GM19193 (cell line): ENCODE measurements around the gene TMEM163.

Experiments used
- POLR2A ChIP-seq: IDR thresholded peaks from 4 replicates; pipeline ENCODE4 v1.6.1; 2011; ENCODE audit not compliant: insufficient read depth, insufficient read length; ENCODE audit errors: extremely low read depth

The TMEM163 gene

DNA sequence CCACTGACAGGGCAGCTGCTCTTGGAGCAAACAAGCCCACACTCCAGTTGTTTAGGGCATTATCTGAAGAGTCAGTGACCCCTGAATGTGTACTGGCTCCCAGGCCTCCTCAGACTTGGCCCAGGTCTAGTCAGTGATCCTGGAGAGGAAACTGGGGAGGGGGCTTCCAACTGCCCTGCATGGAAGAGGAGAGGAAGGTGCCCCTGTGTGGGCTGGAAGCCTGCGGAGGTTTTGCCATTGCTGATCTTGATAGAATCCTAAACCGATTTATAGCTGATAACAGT is 267.5 kb downstream of the TMEM163 start:
- TF ChIP-seq POLR2A = no peak

DNA sequence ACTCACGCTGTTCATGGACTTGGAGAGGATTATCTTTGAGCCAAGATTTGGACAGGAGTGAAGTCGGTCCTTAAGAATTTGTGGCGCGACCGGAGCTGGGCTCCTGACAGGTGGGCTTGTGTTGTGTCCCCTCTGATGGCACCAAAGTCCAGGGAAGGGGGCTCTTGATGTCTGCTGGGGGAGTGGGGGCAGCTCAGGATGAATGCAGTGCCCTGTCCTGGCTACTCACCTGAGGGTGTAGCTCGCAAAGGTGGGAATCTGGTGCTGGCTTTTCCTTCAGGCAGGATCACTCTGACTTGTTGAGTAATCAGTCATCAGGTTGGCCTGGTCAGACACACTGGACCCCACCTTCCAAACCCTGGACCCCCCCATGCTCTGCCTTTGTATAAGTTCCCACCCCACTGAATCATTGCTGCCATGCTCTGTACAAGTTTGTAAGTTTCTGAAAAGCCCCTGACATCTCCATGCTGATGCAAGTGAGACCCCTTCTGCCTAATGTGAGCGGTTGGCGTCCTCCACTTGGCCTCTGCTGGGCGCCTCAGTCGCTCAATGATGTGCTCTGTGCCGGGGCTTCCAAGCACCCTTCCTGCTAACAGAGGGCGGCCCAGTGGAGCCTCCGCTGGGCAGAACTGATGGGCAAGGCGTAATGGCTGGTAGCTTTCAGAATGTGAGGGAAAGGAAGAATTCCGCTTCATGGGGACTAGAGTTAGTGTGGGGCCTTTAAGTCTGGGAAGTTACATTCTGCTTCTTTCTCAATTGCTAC is 268.9 kb downstream of the TMEM163 start:
- TF ChIP-seq POLR2A = no peak

DNA sequence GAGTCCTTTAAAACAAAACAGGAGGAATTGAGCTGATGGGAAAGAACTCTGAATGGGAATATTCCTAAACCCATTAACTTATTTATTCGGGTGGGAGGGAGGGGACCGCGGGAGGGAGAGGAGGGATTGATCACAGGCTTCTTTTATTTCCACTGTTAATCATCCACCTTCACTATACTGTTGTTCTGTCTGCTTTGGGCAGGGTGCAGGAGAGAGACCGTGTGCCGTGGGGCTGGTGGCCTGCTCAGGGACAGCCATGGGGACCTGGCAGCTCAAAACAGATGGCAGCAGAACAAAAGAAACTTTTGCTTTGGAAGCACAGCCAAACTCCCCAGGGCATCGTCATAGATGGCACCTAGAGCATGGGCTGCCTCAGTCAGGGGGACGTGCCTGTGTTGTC is 269.6 kb downstream of the TMEM163 start:
- TF ChIP-seq POLR2A = no peak

DNA sequence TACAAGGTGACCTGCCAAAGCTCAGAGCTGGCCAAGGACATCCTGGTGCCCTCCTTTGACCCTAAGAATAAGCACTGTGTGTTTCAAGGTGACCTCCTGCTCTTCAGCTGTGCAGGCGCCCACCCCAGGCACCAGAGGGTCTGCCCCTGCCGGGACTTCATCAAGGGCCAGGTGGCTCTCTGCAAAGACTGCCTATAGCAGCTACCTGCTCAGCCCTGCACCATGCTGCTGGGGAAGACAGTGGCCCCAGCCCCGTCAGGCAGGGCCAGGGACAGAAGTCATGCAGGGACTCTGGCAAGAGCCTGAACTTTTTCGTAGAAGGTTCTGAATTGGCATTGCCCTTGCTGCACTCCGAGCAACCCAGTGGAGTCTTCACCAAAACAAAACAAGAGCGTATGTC is 270.1 kb downstream of the TMEM163 start:
- TF ChIP-seq POLR2A = no peak

DNA sequence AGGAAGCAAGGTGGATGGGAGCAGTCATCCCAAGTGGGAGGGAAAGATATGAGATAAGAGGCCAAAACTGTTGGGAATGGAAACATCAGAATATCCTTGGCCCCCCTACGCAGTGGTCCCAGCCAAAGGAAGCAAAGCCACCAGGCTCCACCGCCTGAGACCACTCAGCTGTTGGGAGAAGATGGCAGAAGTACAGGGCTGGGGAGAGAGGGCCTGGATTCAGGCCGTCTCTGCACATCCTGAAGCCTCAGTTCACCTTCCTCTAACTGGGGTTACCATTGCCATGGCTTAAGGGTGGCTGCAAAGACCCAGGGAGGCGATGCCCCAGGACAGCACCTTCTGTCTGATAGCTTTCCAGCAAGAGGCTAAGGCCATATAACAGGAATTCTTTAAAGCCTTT is 271.1 kb downstream of the TMEM163 start:
- no peak for TF ChIP-seq POLR2A

DNA sequence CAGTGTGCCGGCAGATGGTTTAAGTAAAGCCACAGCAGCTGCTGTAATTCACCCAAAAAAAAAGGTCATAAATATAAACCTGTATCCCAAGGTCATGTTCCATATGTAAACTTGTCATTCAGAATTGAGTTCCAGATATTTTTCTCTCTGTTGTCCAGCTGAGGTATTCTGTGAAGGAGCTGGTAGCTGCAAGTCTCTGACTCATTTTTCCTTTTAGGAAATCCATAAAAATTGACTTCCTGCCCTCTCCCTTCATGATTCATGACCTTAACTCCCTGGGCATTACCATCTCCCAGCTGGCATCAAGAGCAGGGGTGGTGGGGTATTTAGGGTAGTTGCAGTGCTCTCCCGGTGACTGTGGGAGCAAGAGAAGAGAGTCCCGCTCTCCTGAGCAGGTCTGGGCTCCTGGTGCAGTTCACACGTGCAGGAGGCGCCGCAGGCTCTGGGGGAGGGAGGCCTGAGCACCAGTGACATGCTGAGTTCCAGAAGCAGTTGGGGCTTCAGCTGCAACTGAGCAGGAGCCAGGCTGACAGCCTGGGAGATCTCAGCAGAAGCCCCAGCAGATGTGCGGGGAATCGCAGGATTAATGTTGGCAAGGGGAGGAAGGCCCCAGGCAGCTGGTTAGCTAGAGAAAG is 272.3 kb downstream of the TMEM163 start:
- no peak for TF ChIP-seq POLR2A

DNA sequence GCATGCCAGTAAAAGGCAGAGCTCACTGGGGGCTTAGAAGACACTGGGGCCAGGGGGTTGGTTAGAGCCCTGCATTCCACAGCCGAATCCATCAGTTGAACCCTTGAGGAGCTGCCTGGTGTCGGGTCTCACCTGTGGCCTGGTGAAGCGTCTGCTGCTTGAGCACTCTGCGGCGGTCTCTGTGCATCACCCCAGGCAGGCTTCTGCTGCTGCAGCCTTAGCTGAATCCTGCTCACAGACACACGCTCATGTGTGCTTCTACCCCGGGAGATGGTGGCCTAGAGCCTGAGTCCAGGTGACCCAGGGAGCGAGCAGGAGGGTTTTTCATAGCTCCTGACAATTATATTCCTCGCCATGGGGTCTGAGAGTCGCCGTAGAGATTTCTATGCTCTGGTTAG is 272.8 kb downstream of the TMEM163 start:
- no peak for TF ChIP-seq POLR2A

DNA sequence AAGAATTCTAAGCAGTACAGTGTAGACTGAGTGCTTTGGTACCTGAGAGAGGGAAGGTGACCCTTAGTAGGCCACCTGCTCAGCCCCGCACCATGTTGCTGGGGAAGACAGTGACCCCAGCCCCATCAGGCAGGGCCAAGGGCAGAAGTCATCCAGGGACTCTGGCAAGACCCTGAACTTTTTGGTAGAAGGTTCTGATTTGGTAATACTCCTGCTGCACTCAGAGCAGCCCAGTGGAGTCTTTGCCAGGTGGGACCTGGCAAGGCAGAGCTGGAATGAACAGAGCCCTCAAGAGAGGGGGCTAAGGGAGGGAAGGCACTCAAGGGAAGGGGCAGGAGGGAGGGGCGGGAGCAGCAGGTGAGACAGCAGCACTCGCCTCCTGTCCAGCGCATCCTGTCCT is 273.7 kb downstream of the TMEM163 start:
- TF ChIP-seq POLR2A = no peak

DNA sequence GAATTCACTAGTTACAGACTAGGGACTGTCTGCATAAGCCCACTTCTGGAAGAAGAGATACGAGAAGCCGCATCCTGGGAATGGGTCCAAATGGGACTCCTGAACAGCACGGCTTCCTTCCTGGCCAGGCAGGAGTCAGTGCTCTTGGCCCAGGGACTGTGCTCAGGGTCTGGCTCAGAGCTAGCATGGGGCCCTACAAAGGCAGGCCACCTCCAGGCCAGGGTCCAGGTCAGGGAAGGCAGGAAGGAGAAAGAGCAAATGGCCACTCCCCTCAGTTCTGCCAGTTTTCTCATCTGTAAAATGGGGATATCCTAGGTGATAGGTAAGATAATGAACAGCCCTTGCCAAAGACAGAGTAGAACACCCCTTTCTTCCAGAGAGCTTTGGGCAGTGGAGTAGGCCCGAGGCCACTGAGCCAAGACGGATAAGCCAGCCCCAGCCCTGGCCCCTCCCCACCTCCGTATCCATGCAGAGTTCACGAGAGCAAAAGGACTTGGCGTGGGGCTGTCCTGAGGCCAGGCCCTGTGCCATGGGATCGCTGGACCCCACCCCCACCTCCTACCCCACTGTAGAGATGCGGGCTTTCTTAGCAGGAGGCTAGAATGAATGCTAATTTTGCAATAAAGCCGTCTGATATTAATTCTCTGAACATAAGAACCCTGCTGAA is 274.9 kb downstream of the TMEM163 start:
- TF ChIP-seq POLR2A = no peak

DNA sequence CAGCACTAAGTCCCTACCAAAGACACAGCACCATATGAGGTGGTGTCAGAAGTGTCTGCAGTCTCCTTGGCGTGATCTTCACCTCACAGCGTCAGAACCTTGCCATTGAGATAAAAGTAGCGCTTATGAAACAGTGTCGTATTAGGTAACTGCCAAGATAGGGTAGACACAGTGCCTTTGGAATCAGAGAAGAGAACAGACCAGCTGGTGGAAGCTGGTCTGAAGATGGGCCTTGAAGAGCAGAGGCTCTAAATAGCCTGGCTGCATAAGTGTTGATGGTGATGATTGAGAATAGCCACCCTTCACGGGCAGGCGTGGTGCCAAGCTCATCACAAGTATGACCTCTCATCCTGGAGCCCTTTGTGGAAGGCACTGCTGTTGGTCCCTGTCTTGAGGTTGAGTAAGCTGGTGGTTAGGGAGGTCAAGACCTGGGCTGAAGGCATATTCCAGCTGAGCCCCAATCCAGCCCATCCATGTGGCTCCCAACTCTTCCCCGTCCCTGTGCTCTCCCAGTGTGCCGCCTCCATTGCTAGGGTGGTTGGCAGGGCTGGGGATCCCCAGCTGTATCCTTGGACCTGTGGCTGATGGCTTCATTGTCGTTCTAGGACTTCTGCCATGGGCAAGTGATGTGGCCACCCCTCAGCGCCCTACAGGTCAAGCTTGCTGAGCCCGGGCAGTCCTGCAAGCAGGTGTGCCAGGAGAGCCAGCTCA is 277.5 kb downstream of the TMEM163 start:
- TF ChIP-seq POLR2A = no peak

DNA sequence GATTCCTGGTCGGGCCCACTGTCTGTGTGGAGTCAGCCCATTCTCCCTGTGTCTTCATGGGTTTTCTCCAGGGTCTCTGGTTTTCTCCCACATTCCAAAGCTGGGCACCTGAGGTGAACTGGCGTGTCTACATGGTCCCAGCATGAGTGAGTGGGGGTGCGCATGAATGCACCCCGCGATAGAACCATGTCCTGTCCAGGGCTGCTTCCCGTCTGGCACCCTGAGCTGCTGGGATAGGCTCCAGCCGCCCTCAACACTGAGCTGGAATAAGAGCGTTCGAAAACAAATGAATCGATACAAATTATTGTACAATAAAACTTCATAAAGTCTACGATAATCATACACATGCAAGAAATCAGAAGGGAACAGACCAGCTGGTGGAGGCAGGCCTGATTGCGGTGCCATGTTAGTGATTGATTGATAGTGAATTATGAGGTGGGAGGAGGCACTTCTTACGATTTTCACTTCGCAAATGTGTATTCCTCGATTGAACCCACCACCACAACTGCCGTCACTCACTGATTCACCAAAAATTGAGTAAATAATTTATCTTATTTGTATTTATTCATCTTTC is 278.4 kb downstream of the TMEM163 start:
- TF ChIP-seq POLR2A = no peak

DNA sequence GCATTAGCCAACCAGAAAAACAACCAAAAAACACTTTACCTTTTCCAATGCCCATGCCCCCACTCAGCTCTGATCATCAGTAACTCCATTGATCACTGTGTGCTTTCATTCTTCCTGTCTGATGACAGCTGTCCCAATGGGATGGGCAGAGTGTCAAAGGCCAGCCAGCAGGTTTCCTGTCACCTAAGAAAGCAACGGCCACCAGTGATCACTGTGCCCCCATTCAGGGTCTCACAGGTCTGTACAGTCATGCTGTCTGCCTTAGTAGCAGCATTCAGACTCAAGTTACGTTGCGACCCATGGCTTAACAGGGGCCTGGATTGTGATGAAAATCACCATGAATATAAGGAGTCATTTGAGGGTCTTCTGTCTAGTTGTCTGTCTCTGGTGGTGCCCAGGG is 280.4 kb downstream of the TMEM163 start:
- TF ChIP-seq POLR2A = no peak

DNA sequence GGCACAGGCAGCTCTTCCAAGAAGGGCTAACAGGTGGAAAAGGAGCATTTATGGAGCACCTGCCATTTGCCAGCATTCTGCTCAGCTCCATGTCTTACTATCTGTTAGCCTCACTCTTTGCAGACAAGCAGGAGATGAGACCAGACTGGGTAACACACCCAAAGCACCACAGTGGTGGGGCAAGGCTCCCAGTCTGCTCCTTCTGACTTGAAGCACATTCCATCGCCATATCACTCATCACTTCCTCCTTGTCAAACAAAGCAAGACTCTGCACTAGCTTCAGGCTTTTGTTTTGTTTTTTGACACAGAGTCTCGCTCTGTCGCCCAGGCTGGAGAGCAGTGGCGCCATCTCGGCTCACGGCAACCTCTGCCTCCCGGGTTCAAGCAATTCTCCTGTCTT is 282.1 kb downstream of the TMEM163 start:
- TF ChIP-seq POLR2A = no peak

DNA sequence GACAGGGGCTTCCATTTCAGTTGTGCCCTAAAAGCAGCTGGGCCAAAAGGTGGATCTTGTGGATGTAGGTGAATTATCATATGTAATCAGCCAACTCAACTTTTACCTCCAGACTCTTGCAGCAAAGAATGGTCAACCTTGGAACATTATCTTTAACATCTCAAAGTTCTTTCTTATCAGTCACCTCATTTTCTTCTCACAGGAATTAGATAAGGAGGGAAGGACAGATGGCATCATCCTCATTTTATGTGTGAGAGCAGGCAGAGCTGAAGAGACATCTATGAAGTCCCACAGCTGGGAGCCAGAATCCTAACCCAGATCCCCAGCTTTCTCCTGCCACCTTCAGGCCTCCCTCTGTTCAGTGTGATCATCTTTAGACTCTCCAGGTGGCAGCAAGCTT is 282.9 kb downstream of the TMEM163 start:
- TF ChIP-seq POLR2A = no peak

DNA sequence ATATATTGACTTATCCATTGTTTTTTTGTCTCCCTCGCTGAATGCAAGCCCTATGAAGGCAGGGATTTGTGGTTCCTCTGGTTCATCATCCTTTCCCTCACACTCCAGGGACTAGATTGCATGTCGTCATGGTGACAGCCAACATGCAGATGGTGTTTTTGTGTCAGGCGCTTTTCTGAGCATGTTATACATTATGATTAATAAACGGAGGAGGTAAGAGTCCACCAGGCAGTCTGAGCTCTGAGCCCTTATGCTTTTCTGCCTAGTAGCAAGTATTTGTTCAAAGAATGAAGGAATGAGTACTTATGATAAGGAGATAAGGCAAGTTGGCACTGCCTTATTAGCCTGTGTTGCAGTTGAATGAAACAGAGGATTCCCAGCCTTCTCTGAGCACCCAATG is 283.3 kb downstream of the TMEM163 start:
- no peak for TF ChIP-seq POLR2A
